Muscle of back (tissue), 10 donors: ENCODE data around the gene CREB3L4. TPM values are rescaled to one million over a fixed set of nuclear protein-coding genes. Genes with fewer than 3 reads are reported as not detected.

Experiments used
- polyA plus RNA-seq, 10 donors: library from polyadenylated mRNA; unstranded; fragments of 120-200 nt; gene quantifications; one replicate each; pipeline ENCODE4 v1.2.1, GENCODE V29; 2013; ENCODE audit not compliant: insufficient read length in 10 of 10

CREB3L4 gene
- polyA plus RNA-seq, 10 donors: 9.0 to 16.3 (median 12.4) TPM

Other genes with a start within 250 kb of the CREB3L4 start
- 10 to 100 TPM; 31.4 to 60.0 (median 39.8) TPM for gene INTS3, start 239.9 kb upstream of the CREB3L4 start, polyA plus RNA-seq
- gene SLC27A3, start 192.5 kb upstream of the CREB3L4 start, polyA plus RNA-seq: 10 to 100 TPM; 17.9 to 32.7 (median 23.6) TPM
- 10 to 100 TPM; 12.5 to 20.1 (median 17.9) TPM for gene GATAD2B, start 44.9 kb upstream of the CREB3L4 start, polyA plus RNA-seq
- gene DENND4B, start 21.2 kb upstream of the CREB3L4 start, polyA plus RNA-seq: 10 to 100 TPM; 18.7 to 44.4 (median 30.2) TPM
- 10 to 100 TPM; 16.2 to 30.6 (median 21.2) TPM for gene CRTC2, start 9.3 kb upstream of the CREB3L4 start, polyA plus RNA-seq
- gene SLC39A1, start 4.4 kb upstream of the CREB3L4 start, polyA plus RNA-seq: 10 to 100 TPM; 36.0 to 54.4 (median 43.2) TPM
- 10 to 100 TPM; 66.7 to 93.8 (median 77.3) TPM for gene JTB, start 9.8 kb downstream of the CREB3L4 start, polyA plus RNA-seq
- gene RAB13, start 18.4 kb downstream of the CREB3L4 start, polyA plus RNA-seq: 100 to 1,000 TPM in 1 of 10 donors, 10 to 100 TPM in 9; 69.1 to 115 (median 81.9) TPM
- gene RPS27, start 22.9 kb downstream of the CREB3L4 start, polyA plus RNA-seq: 1,000 to 10,000 TPM; 2,992 to 4,353 (median 3,555) TPM
- gene NUP210L, start 187.2 kb downstream of the CREB3L4 start, polyA plus RNA-seq: under 1 TPM in 6 of 10 donors, not detected in 4; 0.07 to 0.18 (median 0.09) TPM
- gene TPM3, start 224.2 kb downstream of the CREB3L4 start, polyA plus RNA-seq: 100 to 1,000 TPM; 271 to 851 (median 615) TPM
- gene CFAP141, start 238.4 kb downstream of the CREB3L4 start, polyA plus RNA-seq: not detected